Heart left ventricle (tissue), 13 donors: ENCODE data around the gene DAZAP1.

Source experiments
- POLR2A ChIP-seq, 2 donors: fragments of 450-650 bp; IDR thresholded peaks; one replicate each; pipeline ENCODE4 v1.6.1; 2017; ENCODE audit warnings: antibody characterized with exemption in 2 of 2, mild to moderate bottlenecking in 2 of 2, moderate library complexity in 2 of 2
- TF ChIP-seq, protein P1 (sequence below), 12 donors: fragments of 200-600 bp; sonication (generic) in 4 of 12; IDR thresholded peaks; one replicate each; pipeline versions ENCODE4 v1.5.0 to v1.8.0; 2018 to 2022; ENCODE audit warnings: antibody characterized with exemption in 12 of 12, mild to moderate bottlenecking in 5 of 12
- donor health status: ischemic (EF 13 %, LVEDD 7.1; RV severe dilation, severe dysfunction).
- donor health status: DM: no; HTN: yes; CAD: no.
- donor health status: DM: no; HTN: no; CAD: no.
- donor health status: ischemic (EF 25% LVEDD 6.9; RV normal size, moderate dysfunction).
- donor health status: ischemic (EF 25% LVEDD 5.7; RV mildly dilated, moderate dysfunction).
- donor health status: ischemic (EF 35%, LVEDD 5.7; RV mildly dilated, moderate dysfunction).
- donor health status: nonischemic (EF 11% LVEDD 7.7; RV severe dilation, severe dysfunction).
- donor health status: DM: yes; HTN: yes; CAD: no.
- donor health status: PGD.
- donor health status: ischemic (EF 29% LVEDD 5.4; RV normal size, mild dysfunction).
- donor health status: nonischemic (EF 23%, LVEDD 6.1; RV moderate dilation, normal function).

DNA sequence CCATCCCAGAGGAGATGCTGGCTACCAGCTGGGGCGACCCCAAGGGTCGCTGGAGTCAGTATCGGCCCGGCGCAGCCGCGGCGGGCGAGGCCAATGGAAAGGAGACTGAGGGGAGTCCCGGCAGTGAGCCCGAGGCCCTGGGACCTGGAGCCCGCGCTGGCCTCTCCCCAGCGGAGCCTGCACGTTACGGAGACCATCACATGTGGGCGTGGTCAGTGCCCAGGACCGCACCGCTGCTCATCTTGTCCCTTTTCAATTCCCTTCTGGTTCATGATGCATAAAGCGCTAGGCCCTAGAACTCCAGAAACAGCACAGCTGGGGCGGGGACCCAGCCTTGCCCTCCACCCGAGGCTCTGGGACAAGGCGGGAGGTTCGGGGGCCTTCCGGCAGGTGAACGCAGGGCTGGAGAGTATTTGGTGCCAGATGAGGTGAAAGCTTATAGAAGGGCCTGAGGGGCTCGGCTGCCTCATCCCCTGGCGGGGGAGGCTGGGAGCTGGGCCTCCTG is 63.7 kb downstream of the DAZAP1 start:
- TF ChIP-seq, protein P1, sequence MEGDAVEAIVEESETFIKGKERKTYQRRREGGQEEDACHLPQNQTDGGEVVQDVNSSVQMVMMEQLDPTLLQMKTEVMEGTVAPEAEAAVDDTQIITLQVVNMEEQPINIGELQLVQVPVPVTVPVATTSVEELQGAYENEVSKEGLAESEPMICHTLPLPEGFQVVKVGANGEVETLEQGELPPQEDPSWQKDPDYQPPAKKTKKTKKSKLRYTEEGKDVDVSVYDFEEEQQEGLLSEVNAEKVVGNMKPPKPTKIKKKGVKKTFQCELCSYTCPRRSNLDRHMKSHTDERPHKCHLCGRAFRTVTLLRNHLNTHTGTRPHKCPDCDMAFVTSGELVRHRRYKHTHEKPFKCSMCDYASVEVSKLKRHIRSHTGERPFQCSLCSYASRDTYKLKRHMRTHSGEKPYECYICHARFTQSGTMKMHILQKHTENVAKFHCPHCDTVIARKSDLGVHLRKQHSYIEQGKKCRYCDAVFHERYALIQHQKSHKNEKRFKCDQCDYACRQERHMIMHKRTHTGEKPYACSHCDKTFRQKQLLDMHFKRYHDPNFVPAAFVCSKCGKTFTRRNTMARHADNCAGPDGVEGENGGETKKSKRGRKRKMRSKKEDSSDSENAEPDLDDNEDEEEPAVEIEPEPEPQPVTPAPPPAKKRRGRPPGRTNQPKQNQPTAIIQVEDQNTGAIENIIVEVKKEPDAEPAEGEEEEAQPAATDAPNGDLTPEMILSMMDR (IDR thresholded peaks at IDR 0.05): no peak
- no peak for TF ChIP-seq POLR2A (IDR thresholded peaks at IDR 0.05)
